ENCODE measurements around the gene GAREM2.

GAREM2 gene

DNA sequence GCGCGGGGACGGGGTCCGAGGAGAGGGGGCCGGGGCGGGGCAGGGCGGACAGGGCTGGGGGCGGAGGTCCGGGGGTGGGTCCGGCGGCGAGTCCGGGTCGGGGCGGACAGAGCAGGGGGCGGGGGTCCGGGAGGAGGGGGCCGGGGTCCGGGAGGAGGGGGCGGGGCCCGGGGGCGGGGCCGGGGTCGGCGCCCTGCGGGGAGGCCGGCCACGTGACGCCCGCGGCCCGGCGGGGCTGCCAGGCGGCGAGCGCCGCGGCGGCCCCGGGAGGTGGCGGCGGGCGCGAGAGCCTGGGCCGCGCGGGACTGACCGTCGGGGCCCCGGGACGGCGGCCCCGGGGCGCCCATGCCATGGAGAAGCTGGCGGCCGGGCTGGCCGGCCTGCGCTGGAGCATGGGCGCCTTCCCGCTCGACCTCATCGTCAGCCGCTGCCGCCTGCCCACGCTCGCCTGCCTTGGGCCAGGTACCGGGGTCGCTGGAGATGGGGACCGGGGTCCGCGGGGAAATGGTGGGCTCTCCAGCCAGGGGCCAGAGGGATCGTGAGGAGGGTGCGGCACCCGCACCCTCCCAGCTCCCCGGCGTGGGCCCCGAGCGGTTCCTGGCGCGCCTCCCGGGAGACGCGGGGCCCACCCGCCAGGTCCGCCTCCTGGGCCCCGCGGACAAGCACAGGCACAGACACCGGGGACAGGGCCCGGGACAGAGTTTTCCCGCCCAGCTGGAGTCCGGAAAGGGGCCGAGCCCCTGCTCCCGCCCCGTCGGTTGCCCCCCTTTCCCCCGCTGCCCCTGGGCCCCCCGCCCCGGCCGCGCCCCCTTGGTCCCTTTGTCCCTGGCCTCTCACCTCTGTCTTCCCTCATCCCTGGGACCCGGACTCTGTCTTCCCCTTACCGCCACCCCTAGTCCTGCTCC, at the start of gene GAREM2:
Gene GAREM2 (plus strand): TSS at position 218 of the 905 bp plus-strand sequence. CDS start 133 bp downstream, at position 351.
- Histone ChIP-seq H3K27ac (peak within 1 kb of the TSS; percentile 74), H3K9me3 (ENCODE audit: severe bottlenecking) (no peaks in the 10 kb centered on the region), H3K36me3 (peaks cover 19% of the 10 kb centered on the region), H3K4me3 (ENCODE audit: low read depth, low read length) (peak within 1 kb of the TSS; percentile 62), H3K27me3 (ENCODE audit: insufficient read depth, low read depth, severe bottlenecking) (no peaks in the 10 kb centered on the region)
- TF ChIP-seq, protein P1, sequence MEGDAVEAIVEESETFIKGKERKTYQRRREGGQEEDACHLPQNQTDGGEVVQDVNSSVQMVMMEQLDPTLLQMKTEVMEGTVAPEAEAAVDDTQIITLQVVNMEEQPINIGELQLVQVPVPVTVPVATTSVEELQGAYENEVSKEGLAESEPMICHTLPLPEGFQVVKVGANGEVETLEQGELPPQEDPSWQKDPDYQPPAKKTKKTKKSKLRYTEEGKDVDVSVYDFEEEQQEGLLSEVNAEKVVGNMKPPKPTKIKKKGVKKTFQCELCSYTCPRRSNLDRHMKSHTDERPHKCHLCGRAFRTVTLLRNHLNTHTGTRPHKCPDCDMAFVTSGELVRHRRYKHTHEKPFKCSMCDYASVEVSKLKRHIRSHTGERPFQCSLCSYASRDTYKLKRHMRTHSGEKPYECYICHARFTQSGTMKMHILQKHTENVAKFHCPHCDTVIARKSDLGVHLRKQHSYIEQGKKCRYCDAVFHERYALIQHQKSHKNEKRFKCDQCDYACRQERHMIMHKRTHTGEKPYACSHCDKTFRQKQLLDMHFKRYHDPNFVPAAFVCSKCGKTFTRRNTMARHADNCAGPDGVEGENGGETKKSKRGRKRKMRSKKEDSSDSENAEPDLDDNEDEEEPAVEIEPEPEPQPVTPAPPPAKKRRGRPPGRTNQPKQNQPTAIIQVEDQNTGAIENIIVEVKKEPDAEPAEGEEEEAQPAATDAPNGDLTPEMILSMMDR (IDR thresholded peaks at IDR 0.05; ENCODE audit: low read depth, low read length) = no peak
- DNase-seq = peak; percentile 46

DNA sequence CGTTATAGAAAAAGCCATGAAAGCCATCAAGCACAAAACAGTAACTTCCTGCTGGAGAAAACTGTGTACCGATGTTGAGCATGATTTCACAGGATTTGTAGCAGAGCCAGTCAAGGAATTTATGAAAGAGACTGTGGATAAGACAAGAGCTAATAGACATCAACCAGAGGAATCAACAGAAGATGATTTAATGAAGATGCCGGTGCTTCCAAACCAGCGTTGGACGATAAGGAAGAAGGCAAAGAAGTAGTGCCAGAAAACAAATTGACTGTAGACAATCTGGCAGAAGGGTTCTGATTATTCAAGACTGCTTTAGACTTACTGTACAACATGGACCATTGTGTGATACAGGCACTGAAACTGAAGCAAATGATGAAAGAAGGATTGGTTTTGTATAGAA, 49.5 kb upstream of the GAREM2 start:
- H3K27me3 ChIP-seq (ENCODE audit: insufficient read depth, low read depth, severe bottlenecking) = no peaks in the 10 kb centered on the region
- no peak for DNase-seq
- peaks cover 30% of the 10 kb centered on the region for H3K36me3 ChIP-seq
- no peak overlapping the region for H3K4me3 ChIP-seq (ENCODE audit: low read depth, low read length)
- no peak overlapping the region for H3K27ac ChIP-seq
- H3K9me3 ChIP-seq (ENCODE audit: severe bottlenecking) = no peaks in the 10 kb centered on the region
- TF ChIP-seq, protein P1 (IDR thresholded peaks at IDR 0.05; ENCODE audit: low read depth, low read length) = no peak

DNA sequence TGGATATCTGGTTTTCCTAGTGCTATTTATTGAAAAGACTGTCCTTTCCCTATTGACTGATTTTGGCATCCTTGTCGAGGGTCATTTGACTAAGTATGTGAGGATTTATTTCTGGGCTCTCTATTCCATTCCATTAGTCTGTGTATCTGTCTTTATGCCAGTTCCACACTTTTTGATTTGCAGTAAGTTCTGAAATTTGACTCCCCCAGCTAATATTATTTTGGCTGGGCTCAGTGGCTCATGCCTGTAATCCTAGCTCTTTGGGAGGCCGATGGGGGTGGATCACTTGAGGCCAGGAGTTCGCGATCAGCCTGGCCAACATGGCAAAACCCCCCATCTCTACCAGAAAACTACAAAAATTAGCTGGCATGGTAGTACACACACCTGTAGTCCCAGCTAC, 46.8 kb upstream of the GAREM2 start:
- Histone ChIP-seq H3K27me3 (ENCODE audit: insufficient read depth, low read depth, severe bottlenecking) (no peaks in the 10 kb centered on the region), H3K36me3 (peaks cover 33% of the 10 kb centered on the region), H3K9me3 (ENCODE audit: severe bottlenecking) (no peaks in the 10 kb centered on the region), H3K4me3 (ENCODE audit: low read depth, low read length) (no peak overlapping the region), H3K27ac (no peak overlapping the region)
- no peak for DNase-seq
- TF ChIP-seq, protein P1 (IDR thresholded peaks at IDR 0.05; ENCODE audit: low read depth, low read length) = no peak

- peaks cover 23% of the 10 kb centered on the region for H3K36me3 ChIP-seq
- no peak for DNase-seq
- no peak overlapping the region for H3K27ac ChIP-seq
- TF ChIP-seq, protein P1 (IDR thresholded peaks at IDR 0.05; ENCODE audit: low read depth, low read length) = no peak
- H3K4me3 ChIP-seq (ENCODE audit: low read depth, low read length) = no peak overlapping the region
- H3K9me3 ChIP-seq (ENCODE audit: severe bottlenecking) = no peaks in the 10 kb centered on the region
- no peaks in the 10 kb centered on the region for H3K27me3 ChIP-seq (ENCODE audit: insufficient read depth, low read depth, severe bottlenecking)
Measured at GRCh38 chr2:26128176-26128575, 44.7 kb upstream of the GAREM2 start.

DNA sequence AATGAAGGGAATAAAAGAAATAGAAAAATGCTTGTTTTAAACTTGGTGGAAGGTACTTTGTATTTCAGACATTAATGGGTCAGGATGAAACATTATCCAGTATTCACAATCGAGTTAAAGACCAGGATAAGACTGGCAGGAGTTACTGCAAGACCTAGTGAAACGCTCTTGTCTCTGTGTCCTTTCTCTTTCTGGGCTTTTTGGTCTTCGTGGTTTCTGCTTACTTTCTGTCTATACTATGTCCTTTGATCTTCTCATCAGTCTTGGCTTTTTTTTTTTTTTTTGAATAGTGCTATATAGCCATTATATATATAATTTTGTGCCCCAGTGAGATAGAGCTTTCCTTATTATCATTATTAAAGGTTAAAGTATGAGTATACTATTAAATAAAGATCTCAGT, 42.1 kb upstream of the GAREM2 start:
- Histone ChIP-seq H3K36me3 (peaks cover 37% of the 10 kb centered on the region), H3K9me3 (ENCODE audit: severe bottlenecking) (no peaks in the 10 kb centered on the region), H3K4me3 (ENCODE audit: low read depth, low read length) (no peak overlapping the region), H3K27me3 (ENCODE audit: insufficient read depth, low read depth, severe bottlenecking) (no peaks in the 10 kb centered on the region), H3K27ac (no peak overlapping the region)
- DNase-seq = no peak
- TF ChIP-seq, protein P1 (IDR thresholded peaks at IDR 0.05; ENCODE audit: low read depth, low read length) = no peak

Data from WERI-Rb-1 (cell line).